ENCODE measurements around the gene DIP2C. TPM values are rescaled to one million over a fixed set of nuclear protein-coding genes. Genes with fewer than 3 reads are reported as not detected.
"Not testable (repeated sequence)": the region's sequence is repeated elsewhere in the genome, so short reads cannot be mapped to it uniquely, and the experiment has no call there.

DIP2C gene
- total RNA-seq, 1 donor from 2014 or later = 41.6 TPM

DNA sequence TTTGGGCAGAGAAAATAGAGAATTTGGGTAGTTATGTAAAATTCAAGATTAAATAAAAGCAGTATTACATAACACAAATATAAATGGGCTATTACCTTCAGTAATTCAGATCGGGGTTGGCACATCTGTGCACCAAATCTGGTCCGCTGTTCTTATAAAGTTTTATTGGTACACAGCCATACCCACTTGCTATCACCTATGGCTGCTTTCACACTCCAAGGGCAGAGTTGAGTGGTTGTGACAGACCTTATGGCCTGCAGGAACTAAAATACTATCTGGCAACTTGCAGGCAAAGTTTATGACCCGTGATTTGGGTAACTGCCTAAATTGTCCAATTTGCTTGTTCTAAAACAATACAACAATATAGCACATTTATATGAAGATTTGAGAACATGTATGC, 249.3 kb downstream of the DIP2C start:
- DNase-seq (ENCODE audit: low spot score in 2 of 2) (no peak), FAIRE-seq (no peak)

- FAIRE-seq (peak; percentile 54), DNase-seq (ENCODE audit: low spot score in 2 of 2) (no peak)
Observed at GRCh38 chr10:437698-438490, 251.6 kb downstream of the DIP2C start.

- no peak for DNase-seq (ENCODE audit: low spot score in 2 of 2)
- FAIRE-seq = no peak
Observed at GRCh38 chr10:436911-437665, 252.4 kb downstream of the DIP2C start.

DNA sequence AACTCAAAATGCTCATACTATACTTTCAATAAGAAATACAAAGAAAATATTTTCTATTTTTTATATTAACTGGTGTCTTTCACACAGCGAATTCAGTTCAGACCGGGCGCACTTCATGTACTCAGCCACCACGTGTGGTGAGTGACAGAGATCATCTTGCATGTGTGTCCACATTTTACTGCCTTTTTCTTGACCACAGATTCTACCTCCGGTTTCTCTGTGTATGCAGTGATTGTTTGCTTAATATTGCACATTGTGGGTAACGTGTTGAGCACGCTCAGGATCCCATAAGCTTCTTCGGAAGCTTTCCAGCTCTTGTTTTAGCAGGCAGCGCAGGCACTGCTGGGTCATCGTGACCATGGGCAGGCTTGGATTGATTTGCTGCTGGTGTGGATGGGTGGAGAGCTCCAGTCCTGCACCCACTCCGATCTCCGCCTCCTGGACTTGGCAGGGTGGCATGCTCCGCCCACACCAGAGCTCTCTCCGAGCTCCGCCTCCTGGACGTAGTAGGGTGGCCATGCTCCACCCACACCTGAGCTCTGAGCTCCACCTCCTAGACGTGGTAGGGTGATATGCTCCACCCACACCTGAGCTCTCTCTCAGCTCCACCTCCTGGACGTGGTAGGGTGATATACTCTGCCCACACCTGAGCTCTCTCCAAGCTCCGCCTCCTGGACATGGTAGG, 253.3 kb downstream of the DIP2C start:
- no peak for FAIRE-seq
- DNase-seq (ENCODE audit: low spot score in 2 of 2) = no peak

DNA sequence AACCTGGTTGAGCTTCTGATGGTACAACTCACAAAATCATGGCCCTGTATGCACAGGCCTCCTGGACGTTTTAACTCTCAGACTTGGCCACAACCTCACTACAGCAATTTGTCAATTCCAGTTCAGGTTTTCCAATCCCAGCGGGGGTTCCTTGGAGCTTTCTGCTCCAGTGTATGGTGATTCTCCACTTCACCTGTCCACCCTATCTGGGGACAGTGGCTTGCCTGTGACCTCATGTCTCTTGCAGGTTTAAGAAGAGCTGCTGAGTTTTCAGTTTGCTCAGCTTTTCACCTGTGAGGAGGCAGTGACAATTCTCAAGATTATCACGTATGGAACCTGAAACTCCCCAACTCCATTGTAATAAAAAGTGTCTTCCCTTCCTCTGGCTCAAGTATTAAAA, 254.1 kb downstream of the DIP2C start:
- no peak for FAIRE-seq
- DNase-seq (ENCODE audit: low spot score in 2 of 2) = no peak

GRCh38 chr10:429696-430095, 259.8 kb downstream of the DIP2C start:
- no peak for FAIRE-seq
- DNase-seq (ENCODE audit: low spot score in 2 of 2) = no peak

GRCh38 chr10:427761-428519, 261.5 kb downstream of the DIP2C start:
- no peak for FAIRE-seq
- no peak for DNase-seq (ENCODE audit: low spot score in 2 of 2)

DNA sequence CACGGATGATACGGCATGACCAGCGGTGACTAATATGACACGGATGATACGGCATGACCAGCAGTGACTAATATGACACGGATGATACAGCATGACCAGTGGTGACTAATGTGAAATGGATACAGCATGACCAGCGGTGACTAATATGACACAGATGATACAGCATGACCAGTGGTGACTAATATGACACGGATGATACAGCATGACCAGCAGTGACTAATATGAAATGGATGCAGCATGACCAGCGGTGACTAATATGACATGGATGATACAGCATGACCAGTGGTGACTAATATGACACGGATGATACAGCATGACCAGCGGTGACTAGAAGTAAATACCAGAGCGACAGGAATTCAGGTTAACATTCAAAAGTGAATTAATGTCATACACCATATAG, 264.1 kb downstream of the DIP2C start:
- not testable (repeated sequence) for FAIRE-seq; DNase-seq (ENCODE audit: low spot score in 2 of 2)

- not testable (repeated sequence) for FAIRE-seq
Observed at GRCh38 chr10:424724-425123, 264.7 kb downstream of the DIP2C start.

GRCh38 chr10:423178-423577, 266.3 kb downstream of the DIP2C start:
- DNase-seq (ENCODE audit: low spot score in 2 of 2) (no peak), FAIRE-seq (no peak)

More at GRCh38 chr10:424724-425123, 264.7 kb downstream of the DIP2C start:
- DNase-seq (ENCODE audit: low spot score in 2 of 2) = not testable (repeated sequence)

DNA sequence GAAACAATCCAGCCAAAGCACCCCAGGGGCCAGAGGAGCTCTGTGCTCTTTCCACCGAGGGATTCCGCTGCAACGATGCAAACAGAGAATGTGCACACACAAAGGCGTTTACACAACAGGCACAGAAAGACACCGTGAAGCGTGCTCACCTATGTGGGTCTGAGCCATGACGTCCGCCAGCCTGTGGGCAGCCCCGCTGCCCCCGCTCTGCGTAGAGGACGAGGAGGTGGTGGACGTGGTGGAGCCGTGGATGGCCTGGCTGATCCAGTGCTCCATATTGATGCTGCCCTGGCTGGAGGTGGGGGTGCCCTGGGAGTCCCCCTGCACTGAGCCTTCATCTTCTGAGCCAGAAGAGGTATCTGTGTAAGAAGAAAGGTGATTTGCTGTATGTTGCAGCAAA, 266.8 kb downstream of the DIP2C start:
- FAIRE-seq (no peak), DNase-seq (ENCODE audit: low spot score in 2 of 2) (no peak)

DNA sequence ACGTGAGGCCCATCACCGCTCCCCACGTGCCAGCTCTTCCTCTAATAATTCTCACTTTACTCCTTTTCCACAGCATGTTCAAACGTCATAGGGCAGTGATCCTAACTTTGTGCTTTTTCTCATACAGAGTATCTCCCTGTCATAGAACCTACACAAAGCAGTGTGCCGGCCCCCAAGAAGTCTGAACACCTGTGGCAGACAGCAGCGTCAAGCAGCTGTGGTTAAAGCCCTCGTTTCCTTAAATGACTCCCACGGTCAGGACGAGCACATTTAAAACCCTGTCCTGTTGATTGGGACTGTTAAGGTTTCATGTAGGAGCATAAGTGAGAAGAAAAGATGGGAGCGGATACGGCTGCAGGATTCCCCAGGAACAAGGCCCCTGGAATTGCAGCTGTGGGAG, 267.2 kb downstream of the DIP2C start:
- FAIRE-seq = no peak
- no peak for DNase-seq (ENCODE audit: low spot score in 2 of 2)

DNA sequence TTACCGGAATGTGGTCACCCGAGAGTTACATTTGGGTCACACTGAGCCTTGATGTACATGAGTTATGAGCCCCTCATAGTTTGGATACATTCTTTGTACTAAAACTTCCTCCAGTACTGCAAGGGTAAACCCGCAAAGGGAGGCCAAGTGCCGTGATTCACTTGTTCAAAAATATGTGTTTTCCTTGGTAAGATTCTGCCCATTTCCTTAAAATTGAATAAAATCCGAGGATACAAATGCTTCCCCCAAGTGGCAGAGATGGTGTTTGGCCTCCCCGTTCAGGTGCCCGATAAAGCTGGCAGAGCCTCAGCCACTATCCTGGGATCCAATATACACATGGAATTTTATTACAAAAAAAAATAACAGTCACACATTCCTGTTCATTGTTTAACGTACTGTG, 268.3 kb downstream of the DIP2C start:
- FAIRE-seq = no peak

DNA sequence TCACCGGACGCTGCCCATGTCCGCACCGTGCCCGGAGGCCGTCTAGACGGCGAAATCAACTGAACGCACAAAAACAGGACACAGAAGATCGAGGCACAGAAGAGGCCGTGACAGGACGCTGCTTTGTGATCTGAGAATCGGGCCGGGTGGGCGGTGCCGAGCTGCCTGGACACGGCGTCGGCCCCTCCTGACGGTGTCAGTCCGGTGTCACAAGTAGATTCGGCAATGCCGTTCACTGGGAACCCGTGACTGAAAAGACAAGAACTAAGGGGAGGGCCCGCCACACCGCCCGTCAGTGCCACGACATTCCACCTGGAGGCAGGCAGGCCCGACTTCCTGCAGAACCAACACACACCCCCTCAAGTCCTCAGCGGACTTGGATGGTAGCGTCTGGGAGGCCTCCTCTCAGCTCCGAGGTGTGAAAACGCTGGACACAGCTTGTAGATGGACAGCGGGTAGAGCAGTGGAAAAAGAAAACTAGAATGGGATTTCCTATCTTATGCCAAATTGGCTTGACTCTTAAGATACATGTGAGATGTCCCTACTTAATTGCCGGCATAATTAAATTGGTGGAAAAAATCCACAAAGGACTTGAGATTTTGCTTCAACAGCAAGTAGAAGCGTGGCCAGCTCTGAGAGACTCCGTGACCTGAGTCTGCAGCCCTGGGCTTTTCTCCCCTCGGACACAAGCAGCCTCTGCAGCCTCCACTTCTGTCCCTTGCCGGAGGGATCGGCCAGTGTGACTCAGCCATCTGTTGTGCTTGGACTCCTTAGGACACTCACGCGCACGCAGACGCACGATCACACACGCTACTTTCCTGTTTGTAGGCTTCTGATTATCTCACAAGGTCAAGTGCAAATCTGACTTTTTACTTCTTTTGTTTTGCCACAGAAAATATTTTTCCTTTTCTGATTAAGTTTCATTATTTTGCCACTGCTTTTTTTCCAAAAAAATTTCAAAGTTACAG, 269.0 kb downstream of the DIP2C start:
- DNase-seq (ENCODE audit: low spot score in 2 of 2) (no peak), FAIRE-seq (no peak)

More for the DNA sequence above, 268.3 kb downstream of the DIP2C start:
- no peak for DNase-seq (ENCODE audit: low spot score in 2 of 2)

DNA sequence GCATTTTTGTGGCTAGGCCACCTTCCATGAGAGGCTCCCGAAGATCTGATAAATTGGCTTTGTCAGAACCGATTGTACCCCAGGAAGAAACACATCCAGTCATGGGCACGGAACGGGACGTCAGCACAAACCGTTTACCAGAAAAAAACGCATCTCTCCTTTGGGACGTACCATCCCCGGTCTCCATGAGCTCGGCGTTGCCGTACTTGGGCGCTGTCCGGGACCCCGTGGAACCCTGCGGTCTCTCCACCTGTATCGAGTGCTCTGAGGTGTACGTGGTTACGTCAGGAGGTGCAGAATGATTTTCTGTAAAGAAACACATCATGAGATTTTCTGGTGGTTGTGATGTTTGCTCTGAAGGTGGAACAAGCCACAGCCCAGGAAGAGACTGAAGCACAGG, 270.6 kb downstream of the DIP2C start:
- FAIRE-seq (no peak), DNase-seq (ENCODE audit: low spot score in 2 of 2) (no peak)

- FAIRE-seq (no peak), DNase-seq (ENCODE audit: low spot score in 2 of 2) (no peak)
Observed at GRCh38 chr10:418226-418625, 271.2 kb downstream of the DIP2C start.

GRCh38 chr10:416091-416515, 273.4 kb downstream of the DIP2C start:
- FAIRE-seq (no peak), DNase-seq (ENCODE audit: low spot score in 2 of 2) (no peak)

DNA sequence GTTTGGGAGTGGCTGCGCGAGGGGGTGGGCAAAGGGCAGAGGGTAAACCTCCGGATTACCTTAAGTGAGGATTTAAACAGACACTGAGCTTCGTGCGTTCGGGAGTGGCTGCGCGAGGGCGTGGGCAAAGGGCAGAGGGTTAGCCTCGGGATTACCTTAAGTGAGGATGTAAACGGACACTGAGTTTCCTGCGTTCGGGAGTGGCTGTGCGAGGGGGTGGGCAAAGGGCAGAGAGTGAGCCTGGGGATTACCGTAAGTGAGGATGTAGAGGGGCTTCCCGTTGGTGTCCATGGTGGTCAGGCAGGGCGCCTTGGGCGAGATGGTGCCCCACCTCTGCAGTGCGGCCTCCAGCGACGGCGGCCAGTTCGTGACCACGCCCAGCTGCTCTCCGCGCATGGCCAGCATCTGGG, 275.8 kb downstream of the DIP2C start:
- FAIRE-seq = no peak
- no peak for DNase-seq (ENCODE audit: low spot score in 2 of 2)

- DNase-seq (ENCODE audit: low spot score in 2 of 2) (no peak), FAIRE-seq (no peak)
Observed at GRCh38 chr10:412109-412508, 277.4 kb downstream of the DIP2C start.
